Measurements from ENCODE around the gene EFNA2.
"Not testable (repeated sequence)": the region's sequence is repeated elsewhere in the genome, so short reads cannot be mapped to it uniquely, and the experiment has no call there.

EFNA2 gene

GRCh38 chr19:1285737-1286360, at the start of gene EFNA2:
EFNA2 (plus strand) TSS chr19:1285873; CDS start chr19:1286169, 296 bp downstream.
- no peak for DNase-seq (ENCODE audit: low read depth)

GRCh38 chr19:1236576-1236975, 49.1 kb upstream of the EFNA2 start:
- DNase-seq (ENCODE audit: low read depth) = no peak

- DNase-seq (ENCODE audit: low read depth) = no peak
Observed at GRCh38 chr19:1237027-1237659, 48.5 kb upstream of the EFNA2 start.

DNA sequence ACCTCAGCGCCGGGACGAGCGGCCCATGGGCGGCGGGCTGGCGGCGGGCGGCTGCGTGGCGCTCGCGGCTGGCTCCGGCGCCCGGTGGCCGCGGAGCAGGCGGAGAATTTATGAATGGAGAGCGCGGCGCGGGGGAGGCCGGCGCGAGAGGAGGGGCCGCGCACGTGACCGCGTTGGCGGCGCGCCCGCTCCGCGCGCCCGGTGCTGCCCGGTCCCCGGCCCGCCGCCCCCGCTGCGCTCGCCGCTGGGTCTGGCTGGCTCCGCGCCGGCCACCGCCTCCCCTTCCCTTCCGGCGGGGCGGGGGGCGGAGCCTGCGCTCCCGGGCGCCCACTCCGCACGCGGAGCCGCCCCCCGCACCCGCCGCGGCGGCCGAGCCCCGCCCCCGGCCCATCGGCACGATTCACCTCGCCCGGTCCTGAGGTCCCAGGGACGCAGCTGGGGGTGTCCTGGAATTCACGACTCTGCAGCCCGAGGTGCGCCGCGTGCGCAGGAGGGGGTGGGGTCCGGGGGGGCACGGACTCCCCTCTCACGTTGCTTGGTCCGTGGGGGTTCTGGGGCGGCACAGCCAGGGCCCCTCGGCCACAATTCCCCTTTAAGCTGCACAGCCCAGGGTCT, 47.8 kb upstream of the EFNA2 start, which contains the start of gene CBARP:
TSS of gene CBARP (minus strand) at position 252 of the 615 bp plus-strand sequence. CDS start 1,905 bp downstream, outside the sequence.
- no peak for DNase-seq (ENCODE audit: low read depth)

DNA sequence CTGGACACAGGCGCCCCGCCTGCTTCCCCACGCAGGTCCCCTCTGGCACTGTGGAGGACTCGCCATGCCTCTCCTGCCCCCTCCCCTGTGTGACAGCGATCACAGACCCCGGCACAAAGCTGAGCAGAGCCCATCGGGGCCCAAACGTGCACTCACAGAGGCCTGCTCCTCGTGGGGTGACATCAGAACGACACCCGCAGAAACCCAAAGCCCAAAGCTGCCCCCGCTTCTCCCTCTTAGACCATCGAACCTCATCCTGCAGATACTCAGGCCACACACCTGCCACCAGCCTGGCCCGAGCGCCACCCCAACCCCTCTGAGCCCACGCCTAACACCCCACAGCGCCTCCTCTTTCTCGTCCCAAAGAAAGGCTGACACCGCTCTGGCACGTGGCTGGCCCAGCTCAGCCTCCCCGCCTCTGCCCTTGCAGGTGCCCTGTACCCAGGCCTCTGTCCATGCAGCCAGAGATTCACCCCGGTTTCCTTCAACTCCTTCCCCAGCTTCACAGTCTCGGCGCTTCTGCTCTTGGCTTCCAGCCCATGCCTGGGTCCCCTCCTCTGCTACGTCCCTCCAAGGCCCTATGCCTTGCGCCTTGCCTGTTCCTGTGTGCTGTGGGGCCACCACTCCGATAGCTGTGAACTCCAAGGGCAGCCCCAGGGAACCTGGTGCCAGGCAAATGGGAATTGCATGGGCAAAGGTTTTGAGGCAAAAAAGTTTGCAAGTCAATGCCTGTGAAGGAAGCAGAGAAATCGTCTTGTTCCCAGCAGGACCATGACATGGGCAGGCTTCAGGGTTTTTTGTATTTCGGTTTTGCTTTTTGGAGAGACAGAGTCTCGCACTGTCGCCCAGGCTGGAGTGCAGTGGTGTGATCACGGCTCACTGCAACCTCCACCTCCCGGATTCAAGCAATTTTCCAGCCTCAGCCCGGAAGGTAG, 47.0 kb upstream of the EFNA2 start:
- DNase-seq (ENCODE audit: low read depth) = no peak

DNA sequence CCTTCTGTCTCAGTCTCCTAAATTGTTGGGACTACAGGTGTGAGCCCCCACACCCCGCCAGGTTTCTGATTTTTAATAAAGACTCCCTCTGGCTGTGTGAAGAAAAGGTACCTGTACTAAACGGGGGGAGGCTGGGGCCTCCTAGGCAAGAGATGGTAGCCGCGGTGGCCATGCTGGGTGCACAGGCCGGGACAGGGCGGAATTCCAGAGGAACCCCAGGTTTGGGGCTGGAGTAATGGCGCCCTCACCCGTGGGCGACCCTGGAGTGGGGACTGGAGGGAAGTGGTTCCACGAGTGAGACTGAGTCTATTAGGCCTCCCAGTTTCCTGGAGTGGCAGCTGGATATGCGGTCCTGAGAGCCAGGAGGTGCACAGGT, 46.3 kb upstream of the EFNA2 start:
- no peak for DNase-seq (ENCODE audit: low read depth)

DNA sequence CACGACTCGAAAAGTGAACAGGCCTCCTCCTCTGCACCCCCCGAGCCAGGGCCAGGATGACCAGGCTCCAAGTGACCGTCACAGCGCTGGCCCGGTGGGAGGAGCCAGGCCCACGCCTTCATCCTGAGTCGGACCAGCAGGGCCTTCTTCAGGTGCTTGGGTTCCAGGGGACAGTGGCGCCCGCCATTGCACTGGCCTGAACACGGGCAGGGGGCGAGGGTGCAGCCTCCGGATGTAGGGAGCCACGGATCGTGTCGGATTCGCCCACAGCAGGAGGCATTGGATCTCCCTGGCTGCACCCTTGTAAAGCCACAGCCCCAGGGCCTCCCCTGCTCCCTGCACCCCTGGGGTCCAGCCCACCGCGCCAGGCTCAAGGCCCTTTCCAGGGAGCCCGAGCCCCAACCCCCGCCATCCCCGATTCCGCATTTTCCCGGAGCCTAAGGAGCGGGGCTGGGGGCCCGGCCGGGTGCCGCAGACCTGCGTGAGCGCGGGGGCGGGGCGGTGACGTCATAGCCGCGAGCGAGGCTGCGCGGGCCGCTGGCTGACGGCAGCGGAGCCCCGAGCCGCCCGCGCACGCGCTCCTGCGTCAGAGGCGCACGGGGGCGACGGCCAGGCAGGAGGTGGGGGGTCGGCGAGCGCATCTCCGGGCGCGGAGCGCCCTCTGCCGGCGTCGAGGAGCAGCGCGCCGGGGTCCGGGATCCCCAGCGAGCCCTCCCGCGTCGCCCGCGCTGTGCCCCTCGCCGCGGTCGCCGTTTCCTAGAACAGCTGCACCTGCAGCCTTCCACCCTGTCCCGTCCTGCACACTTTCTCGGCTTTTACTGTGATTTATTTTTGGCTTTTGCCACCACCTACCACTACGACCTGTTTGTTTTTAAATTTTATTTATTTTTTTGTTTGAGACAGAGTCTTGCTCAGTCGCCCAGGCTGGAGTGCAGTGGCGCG, 45.6 kb upstream of the EFNA2 start:
- DNase-seq (ENCODE audit: low read depth) = no peak

GRCh38 chr19:1240925-1241324, 44.7 kb upstream of the EFNA2 start:
- no peak for DNase-seq (ENCODE audit: low read depth)

- DNase-seq (ENCODE audit: low read depth) = no peak
Observed at GRCh38 chr19:1241417-1242095, 44.1 kb upstream of the EFNA2 start, which contains the start of gene ATP5F1D. ATP5F1D (plus strand) TSS chr19:1241751; CDS start chr19:1241851, 100 bp downstream.

DNA sequence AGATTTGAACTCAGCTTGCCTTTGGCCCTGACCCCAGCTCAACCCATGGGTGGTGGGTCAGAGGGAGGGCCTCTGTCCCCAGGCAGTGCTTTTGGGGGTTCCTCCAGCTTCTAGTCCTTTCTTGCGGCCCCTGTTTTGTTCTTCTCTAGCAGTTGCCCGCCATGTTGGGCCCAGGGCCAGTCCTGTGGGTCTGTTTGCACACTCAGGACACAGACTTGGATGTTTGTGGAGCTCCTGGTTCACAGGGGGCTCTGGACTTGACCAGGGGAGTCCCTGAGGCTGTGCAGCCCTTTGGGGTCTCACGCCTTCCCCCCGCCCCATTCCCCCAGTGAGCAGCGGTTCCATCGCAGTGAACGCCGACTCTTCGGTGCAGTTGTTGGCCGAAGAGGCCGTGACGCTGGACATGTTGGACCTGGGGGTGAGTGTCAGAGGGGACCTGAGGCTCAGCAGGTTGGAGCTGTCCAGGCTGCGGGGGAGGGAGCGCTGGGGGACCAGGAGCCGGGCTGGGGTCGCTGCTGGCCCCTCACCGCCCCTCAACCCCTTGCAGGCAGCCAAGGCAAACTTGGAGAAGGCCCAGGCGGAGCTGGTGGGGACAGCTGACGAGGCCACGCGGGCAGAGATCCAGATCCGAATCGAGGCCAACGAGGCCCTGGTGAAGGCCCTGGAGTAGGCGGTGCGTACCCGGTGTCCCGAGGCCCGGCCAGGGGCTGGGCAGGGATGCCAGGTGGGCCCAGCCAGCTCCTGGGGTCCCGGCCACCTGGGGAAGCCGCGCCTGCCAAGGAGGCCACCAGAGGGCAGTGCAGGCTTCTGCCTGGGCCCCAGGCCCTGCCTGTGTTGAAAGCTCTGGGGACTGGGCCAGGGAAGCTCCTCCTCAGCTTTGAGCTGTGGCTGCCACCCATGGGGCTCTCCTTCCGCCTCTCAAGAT, 41.6 kb upstream of the EFNA2 start:
- no peak for DNase-seq (ENCODE audit: low read depth)

DNA sequence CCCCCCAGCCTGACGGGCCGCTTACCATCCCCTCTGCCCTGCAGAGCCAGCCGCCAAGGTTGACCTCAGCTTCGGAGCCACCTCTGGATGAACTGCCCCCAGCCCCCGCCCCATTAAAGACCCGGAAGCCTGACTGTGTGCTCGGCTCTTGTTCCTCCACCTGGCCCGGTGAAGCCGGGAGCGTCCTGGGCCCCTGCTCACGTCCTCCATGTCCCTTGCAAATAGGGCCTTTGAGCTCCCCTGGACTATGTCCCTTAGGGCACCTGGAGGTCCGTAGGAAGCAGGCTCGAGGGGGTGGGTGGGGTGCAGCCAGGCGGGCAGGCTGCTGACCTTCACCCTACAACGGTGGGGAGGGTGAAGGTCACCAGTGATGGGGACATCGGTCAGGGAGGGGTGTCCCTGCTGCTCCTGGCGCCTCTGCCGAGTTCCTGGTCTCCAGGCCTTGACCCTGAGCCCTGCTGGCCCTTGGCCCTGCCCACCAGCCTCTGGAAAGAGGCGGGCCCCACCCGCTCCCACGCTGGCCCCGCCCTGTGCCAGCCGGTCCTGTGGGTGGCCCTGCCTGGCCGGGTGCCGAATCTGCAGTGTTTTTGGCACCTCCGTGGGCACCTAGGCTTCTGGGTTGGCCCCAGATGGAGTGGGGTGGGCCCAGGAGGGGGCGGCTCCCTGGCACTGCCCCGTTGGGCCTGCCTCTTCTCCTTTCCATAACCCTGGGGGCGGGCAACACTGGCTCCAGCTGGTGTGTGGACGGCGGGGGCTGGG, 40.8 kb upstream of the EFNA2 start:
- DNase-seq (ENCODE audit: low read depth) = no peak

GRCh38 chr19:1245494-1246264, 40.0 kb upstream of the EFNA2 start:
- DNase-seq (ENCODE audit: low read depth) = no peak

DNA sequence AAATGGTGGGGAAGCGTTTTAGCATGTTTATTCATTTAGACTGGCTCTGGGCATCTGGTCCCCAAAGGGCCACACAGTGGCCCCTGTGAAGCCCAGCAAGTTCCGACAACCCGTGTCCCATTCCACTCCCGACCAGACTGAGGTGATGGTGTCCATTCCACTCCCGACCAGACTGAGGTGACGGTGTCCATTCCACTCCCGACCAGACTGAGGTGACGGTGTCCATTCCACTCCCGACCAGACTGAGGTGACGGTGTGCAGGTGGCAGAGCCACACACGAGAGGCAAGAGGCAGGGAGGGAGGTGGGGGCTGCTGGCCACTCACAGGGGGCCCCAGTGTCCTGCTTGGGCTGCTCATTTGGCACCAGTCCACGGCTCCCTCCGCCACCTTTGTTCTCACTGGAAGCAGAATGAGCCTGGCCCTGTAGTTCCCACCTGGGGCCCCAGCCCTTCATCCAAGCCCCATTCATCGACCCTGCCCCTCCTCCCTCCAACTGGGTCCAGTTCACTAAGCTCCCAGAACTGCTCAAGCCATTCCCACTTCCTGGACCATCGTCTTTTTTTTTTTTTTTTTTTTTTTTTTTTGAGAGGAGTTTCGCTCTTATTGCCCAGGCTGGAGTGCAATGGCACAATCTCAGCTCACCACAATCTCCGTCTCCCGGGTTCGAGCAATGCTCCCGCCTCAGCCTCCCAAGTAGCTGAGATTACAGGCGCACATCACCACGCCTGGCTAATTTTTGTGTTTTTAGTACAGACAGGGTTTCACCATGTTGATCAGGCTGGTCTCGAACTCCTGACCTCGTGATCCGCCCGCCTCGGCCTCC, 39.2 kb upstream of the EFNA2 start:
- not testable (repeated sequence) for DNase-seq (ENCODE audit: low read depth)

- DNase-seq (ENCODE audit: low read depth) = no peak
Observed at GRCh38 chr19:1247748-1248138, 37.9 kb upstream of the EFNA2 start.

- DNase-seq (ENCODE audit: low read depth) = no peak
Observed at GRCh38 chr19:1248139-1248785, 37.4 kb upstream of the EFNA2 start, which contains the start of gene MIDN. MIDN (plus strand) TSS chr19:1248583; CDS start chr19:1250297, 1,714 bp downstream.

GRCh38 chr19:1248786-1249297, 36.8 kb upstream of the EFNA2 start:
- no peak for DNase-seq (ENCODE audit: low read depth)
